BE2C (cell line): ENCODE data around the gene MID1.

Source experiments
- DNase-seq: peaks from one replicate; pipeline ENCODE4 v3.0.0-alpha.2; 2020
- H3K27me3 ChIP-seq: fragments of 250-450 bp; sonication (Bioruptor Pico); 2 replicates; pipeline ENCODE4 v1.5.1; 2020; ENCODE audit warnings: mild to moderate bottlenecking
- H3K36me3 ChIP-seq: fragments of 250-450 bp; sonication (Bioruptor Pico); 2 replicates; pipeline ENCODE4 v1.5.1; 2020; ENCODE audit warnings: mild to moderate bottlenecking
- H3K4me1 ChIP-seq: fragments of 250-450 bp; sonication (Bioruptor Pico); 2 replicates; pipeline ENCODE4 v1.5.1; 2020
- H3K4me3 ChIP-seq: 2 replicates; pipeline ENCODE4 v1.5.1; 2011; ENCODE audit warnings: low read depth, low read length
- H3K9me3 ChIP-seq: fragments of 250-450 bp; sonication (Bioruptor Pico); 2 replicates; pipeline ENCODE4 v1.5.1; 2020
- CTCF ChIP-seq: IDR thresholded peaks from 2 replicates; pipeline ENCODE4 v1.5.1; 2012; ENCODE audit warnings: mild to moderate bottlenecking, low read depth, low read length

Gene MID1

DNA sequence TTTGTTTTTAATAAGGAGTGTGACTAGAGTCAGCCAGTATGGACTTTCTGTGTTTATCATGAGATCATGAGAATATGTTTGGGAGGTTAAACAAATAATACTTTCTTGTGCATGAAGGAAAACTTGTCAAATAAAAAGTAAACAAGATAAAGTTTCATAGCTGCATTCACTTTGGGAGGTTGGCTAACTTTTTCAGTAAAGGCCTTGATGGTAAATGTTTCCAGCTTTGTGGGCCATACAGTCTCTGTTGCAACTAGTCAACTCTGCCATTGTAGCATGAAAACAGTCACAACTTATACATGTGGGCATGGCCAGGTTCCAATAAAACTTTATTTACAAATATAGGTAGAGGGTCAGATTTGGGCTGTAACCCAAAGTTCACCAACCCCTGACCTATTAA, 150.4 kb downstream of the MID1 start:
- Histone ChIP-seq H3K4me1 (no peaks in the 10 kb centered on the region), H3K9me3 (no peaks in the 10 kb centered on the region), H3K4me3 (no peak overlapping the region), H3K27me3 (no peaks in the 10 kb centered on the region), H3K36me3 (no peaks in the 10 kb centered on the region)
- DNase-seq = no peak
- TF ChIP-seq CTCF = no peak

DNA sequence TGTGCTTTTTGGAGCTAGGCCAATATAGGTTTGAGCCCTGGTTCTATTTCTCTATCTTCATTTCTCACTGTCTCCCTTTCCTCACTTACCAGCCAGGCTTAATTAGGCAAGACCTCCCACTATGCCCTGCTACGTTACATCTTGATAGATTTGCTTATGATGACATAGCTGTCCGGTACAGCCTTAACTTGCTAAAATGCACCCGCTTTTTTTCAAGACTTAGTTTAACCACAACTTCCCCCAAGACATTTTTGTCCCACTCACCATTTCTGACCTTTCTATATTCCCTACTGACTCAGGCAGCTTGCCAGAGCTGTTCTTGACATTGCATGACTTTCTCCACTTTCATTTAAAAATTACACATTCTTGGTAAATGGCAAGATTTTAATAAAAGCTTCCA, 152.6 kb downstream of the MID1 start:
- Histone ChIP-seq H3K4me3 (no peak overlapping the region), H3K4me1 (peaks cover 3% of the 10 kb centered on the region; the same call in 1 of the 2 replicates), H3K9me3 (no peaks in the 10 kb centered on the region), H3K36me3 (no peaks in the 10 kb centered on the region), H3K27me3 (no peaks in the 10 kb centered on the region)
- no peak for TF ChIP-seq CTCF
- DNase-seq = no peak

DNA sequence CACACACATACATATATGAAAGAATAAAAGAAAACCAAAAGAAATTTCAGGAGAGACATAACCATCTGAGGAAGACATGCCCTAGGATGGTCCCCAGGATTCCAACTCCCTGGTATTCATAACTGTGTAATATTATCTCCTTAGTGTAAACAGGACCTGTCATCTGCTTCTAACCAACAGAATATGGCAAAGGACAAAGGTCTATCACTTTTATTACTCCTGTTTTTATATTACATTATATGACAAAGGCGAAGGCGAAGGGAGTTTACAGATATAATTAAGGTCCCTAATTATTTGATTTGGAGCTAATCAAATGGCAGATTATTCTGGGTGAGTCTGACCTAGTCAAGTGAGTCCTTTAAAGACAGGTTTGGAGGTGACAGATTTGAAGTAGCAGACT, 155.1 kb downstream of the MID1 start:
- Histone ChIP-seq H3K9me3 (no peaks in the 10 kb centered on the region), H3K4me3 (no peak overlapping the region), H3K4me1 (peaks cover 3% of the 10 kb centered on the region; the same call in 1 of the 2 replicates), H3K36me3 (no peaks in the 10 kb centered on the region), H3K27me3 (no peaks in the 10 kb centered on the region)
- no peak for TF ChIP-seq CTCF
- DNase-seq = no peak

- Histone ChIP-seq H3K27me3 (no peaks in the 10 kb centered on the region), H3K4me1 (no peaks in the 10 kb centered on the region), H3K9me3 (no peaks in the 10 kb centered on the region), H3K4me3 (no peak overlapping the region), H3K36me3 (no peaks in the 10 kb centered on the region)
- no peak for TF ChIP-seq CTCF
- DNase-seq = no peak
These were observed 163.3 kb downstream of the MID1 start for GRCh38 chrX:10457092-10457491.

- H3K27me3 ChIP-seq = no peaks in the 10 kb centered on the region
- no peak for DNase-seq
These were observed 166.4 kb downstream of the MID1 start for GRCh38 chrX:10453945-10454344.

DNA sequence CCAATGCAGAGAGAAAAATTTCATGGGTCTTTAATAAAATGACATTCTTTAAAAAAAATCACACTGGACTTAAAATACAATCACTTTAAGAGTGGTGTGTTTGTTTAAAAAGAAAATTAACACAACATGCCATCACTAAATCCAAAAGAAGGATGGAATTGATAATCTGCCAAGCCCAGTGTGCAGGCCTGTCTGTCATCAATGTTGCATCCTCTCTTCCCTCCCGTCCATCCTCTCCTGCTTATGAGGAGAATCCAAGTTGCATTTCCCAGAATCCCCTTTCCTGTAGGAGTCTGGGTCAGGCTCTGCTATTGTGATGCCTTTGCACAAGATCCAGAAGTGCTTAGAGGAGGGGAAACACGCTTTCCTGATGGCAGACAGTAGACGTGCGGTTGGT, 169.4 kb downstream of the MID1 start:
- Histone ChIP-seq H3K4me1 (no peaks in the 10 kb centered on the region), H3K9me3 (no peaks in the 10 kb centered on the region), H3K36me3 (no peaks in the 10 kb centered on the region), H3K27me3 (no peaks in the 10 kb centered on the region), H3K4me3 (no peak overlapping the region)
- no peak for TF ChIP-seq CTCF
- DNase-seq = no peak

More at GRCh38 chrX:10453945-10454344, 166.4 kb downstream of the MID1 start:
- no peaks in the 10 kb centered on the region for H3K4me1 ChIP-seq
- H3K4me3 ChIP-seq = no peak overlapping the region
- H3K9me3 ChIP-seq = no peaks in the 10 kb centered on the region
- no peaks in the 10 kb centered on the region for H3K36me3 ChIP-seq
- TF ChIP-seq CTCF = no peak
